ENCODE results near the gene SPATA31E1.

DNA sequence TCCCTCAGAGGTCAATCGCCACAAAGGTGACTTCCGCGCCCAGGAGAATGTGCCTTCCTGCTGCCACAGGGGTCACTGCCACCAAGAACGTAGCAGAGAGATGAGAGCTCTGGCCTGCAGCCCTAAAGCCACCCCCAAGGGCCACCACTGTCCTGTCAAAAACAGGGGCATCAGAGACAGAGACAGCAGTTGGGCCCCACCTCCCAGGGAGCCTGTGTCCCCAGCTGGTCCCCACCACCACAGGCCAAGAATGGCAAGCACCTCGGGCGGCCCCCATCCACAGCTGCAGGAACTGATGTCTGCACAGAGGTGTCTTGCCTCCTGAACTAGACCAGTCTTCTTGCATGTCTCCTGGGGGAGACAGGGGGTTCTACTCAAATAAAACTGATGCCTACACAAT lies 5.8 kb downstream of the SPATA31E1 start:
- TF ChIP-seq, protein P1, sequence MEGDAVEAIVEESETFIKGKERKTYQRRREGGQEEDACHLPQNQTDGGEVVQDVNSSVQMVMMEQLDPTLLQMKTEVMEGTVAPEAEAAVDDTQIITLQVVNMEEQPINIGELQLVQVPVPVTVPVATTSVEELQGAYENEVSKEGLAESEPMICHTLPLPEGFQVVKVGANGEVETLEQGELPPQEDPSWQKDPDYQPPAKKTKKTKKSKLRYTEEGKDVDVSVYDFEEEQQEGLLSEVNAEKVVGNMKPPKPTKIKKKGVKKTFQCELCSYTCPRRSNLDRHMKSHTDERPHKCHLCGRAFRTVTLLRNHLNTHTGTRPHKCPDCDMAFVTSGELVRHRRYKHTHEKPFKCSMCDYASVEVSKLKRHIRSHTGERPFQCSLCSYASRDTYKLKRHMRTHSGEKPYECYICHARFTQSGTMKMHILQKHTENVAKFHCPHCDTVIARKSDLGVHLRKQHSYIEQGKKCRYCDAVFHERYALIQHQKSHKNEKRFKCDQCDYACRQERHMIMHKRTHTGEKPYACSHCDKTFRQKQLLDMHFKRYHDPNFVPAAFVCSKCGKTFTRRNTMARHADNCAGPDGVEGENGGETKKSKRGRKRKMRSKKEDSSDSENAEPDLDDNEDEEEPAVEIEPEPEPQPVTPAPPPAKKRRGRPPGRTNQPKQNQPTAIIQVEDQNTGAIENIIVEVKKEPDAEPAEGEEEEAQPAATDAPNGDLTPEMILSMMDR (conservative IDR thresholded peaks at IDR 0.05 in 1 of 2, IDR thresholded peaks at IDR 0.05 in 1 of 2; ENCODE audit: low read depth in 1 of 2, low read length in 2 of 2) = no peak
- no peak for TF ChIP-seq EZH2 (IDR thresholded peaks at IDR 0.05; ENCODE audit: low read length, missing control alignments)

Measured in fibroblast of lung (primary cell).